H9 (cell line): ENCODE results near the gene HECW1. TPM values are rescaled to one million over a fixed set of nuclear protein-coding genes. Genes with fewer than 3 reads are reported as not detected.

Experiments used
- DNase-seq: peaks from one replicate; pipeline ENCODE4 v3.0.0-alpha.2; 2017
- H2AFZ ChIP-seq: one replicate; pipeline ENCODE4 v1.6.1; 2013; ENCODE audit warnings: mild to moderate bottlenecking, low read length, control low read depth, moderate library complexity
- H2AK5ac ChIP-seq: 2 replicates; pipeline ENCODE4 v1.6.1; 2013; ENCODE audit warnings: low read length, control low read depth, mixed read lengths; ENCODE audit not compliant: insufficient read length
- H2BK120ac ChIP-seq: one replicate; pipeline ENCODE4 v1.6.1; 2013; ENCODE audit warnings: low read depth, mild to moderate bottlenecking, low read length, control low read depth, inconsistent platforms; ENCODE audit not compliant: poor library complexity, severe bottlenecking
- H2BK12ac ChIP-seq: 2 replicates; pipeline ENCODE4 v1.6.1; 2013; ENCODE audit warnings: low read length, control low read depth, mixed read lengths, low read depth; ENCODE audit not compliant: insufficient read length
- H2BK15ac ChIP-seq: 2 replicates; pipeline ENCODE4 v1.6.1; 2013; ENCODE audit warnings: low read depth, low read length, control low read depth
- H2BK20ac ChIP-seq: one replicate; pipeline ENCODE4 v1.6.1; 2013; ENCODE audit warnings: low read depth, mild to moderate bottlenecking, low read length, control low read depth, inconsistent platforms; ENCODE audit not compliant: poor library complexity, severe bottlenecking
- H2BK5ac ChIP-seq: 2 replicates; pipeline ENCODE4 v1.6.1; 2013; ENCODE audit warnings: low read length, control low read depth, mixed read lengths; ENCODE audit not compliant: insufficient read length
- H3K14ac ChIP-seq: 2 replicates; pipeline ENCODE4 v1.6.1; 2013; ENCODE audit warnings: low read length, control low read depth; ENCODE audit not compliant: insufficient read depth
- H3K18ac ChIP-seq: 2 replicates; pipeline ENCODE4 v1.6.1; 2013; ENCODE audit warnings: low read depth, mild to moderate bottlenecking, mixed read lengths, low read length, control low read depth; ENCODE audit not compliant: insufficient read length
- H3K23ac ChIP-seq: 2 replicates; pipeline ENCODE4 v1.6.1; 2013; ENCODE audit warnings: low read length, control low read depth, mixed read lengths, low read depth; ENCODE audit not compliant: insufficient read length
- H3K23me2 ChIP-seq: 2 replicates; pipeline ENCODE4 v1.6.1; 2013; ENCODE audit warnings: low read depth, mild to moderate bottlenecking, mixed read lengths, low read length, control low read depth; ENCODE audit not compliant: insufficient read length, poor library complexity, severe bottlenecking
- H3K27ac ChIP-seq: 2 replicates; pipeline ENCODE4 v1.5.1; 2013; ENCODE audit warnings: low read length, control low read depth, mixed read lengths, low read depth; ENCODE audit not compliant: insufficient read length
- H3K27me3 ChIP-seq: 2 replicates; pipeline ENCODE4 v1.6.1; 2013; ENCODE audit warnings: low read length, control low read depth, inconsistent platforms; ENCODE audit not compliant: insufficient read depth
- H3K4ac ChIP-seq: 2 replicates; pipeline ENCODE4 v1.6.1; 2013; ENCODE audit warnings: low read depth, mild to moderate bottlenecking, control low read depth, inconsistent platforms, low read length, moderate library complexity
- H3K4me1 ChIP-seq: 2 replicates; pipeline ENCODE4 v1.6.1; 2013; ENCODE audit warnings: low read length, control low read depth, inconsistent platforms; ENCODE audit not compliant: insufficient read depth
- H3K4me2 ChIP-seq: 2 replicates; pipeline ENCODE4 v1.6.1; 2013; ENCODE audit warnings: low read length, control low read depth, mixed read lengths; ENCODE audit not compliant: insufficient read length, insufficient read depth
- H3K56ac ChIP-seq: 2 replicates; pipeline ENCODE4 v1.6.1; 2013; ENCODE audit warnings: low read depth, mild to moderate bottlenecking, mixed read lengths, low read length, control low read depth; ENCODE audit not compliant: insufficient read length
- H3K79me1 ChIP-seq: 2 replicates; pipeline ENCODE4 v1.6.1; 2013; ENCODE audit warnings: low read depth, mild to moderate bottlenecking, moderate library complexity, low read length, control low read depth, inconsistent platforms; ENCODE audit not compliant: insufficient read depth, poor library complexity, severe bottlenecking
- H3K79me2 ChIP-seq: 2 replicates; pipeline ENCODE4 v1.6.1; 2013; ENCODE audit warnings: low read length, control low read depth, inconsistent platforms; ENCODE audit not compliant: insufficient read depth
- H3K9ac ChIP-seq: 2 replicates; pipeline ENCODE4 v1.6.1; 2013; ENCODE audit warnings: low read length, control low read depth, mixed read lengths; ENCODE audit not compliant: insufficient read length; ENCODE audit errors: extremely low read depth
- H3K9me3 ChIP-seq: one replicate; pipeline ENCODE4 v1.6.1; 2013; ENCODE audit warnings: low read depth, low read length, inconsistent platforms; ENCODE audit not compliant: control insufficient read depth
- H3T11ph ChIP-seq: one replicate; pipeline ENCODE4 v1.6.1; 2013; ENCODE audit warnings: mild to moderate bottlenecking, low read length, control low read depth, inconsistent platforms
- H4K20me1 ChIP-seq: one replicate; pipeline ENCODE4 v1.6.1; 2013; ENCODE audit not compliant: control insufficient read depth, insufficient read length, insufficient read depth
- H4K5ac ChIP-seq: 2 replicates; pipeline ENCODE4 v1.6.1; 2013; ENCODE audit warnings: low read depth, mild to moderate bottlenecking, mixed read lengths, low read length, control low read depth; ENCODE audit not compliant: insufficient read length
- H4K8ac ChIP-seq: replicated peaks from 2 replicates; pipeline ENCODE4 v1.6.1; 2013; ENCODE audit warnings: low read length, control low read depth, mixed read lengths, low read depth; ENCODE audit not compliant: insufficient read length
- H4K91ac ChIP-seq: 2 replicates; pipeline ENCODE4 v1.6.1; 2013; ENCODE audit warnings: low read depth, mild to moderate bottlenecking, moderate library complexity, mixed read lengths, low read length, control low read depth; ENCODE audit not compliant: insufficient read length
- H3K27ac Mint-ChIP-seq, 3 experiments: 2 replicates in 2 of 3; 3 replicates in 1 of 3; pipeline ENCODE4 v1.8.0; 2020 to 2021; ENCODE audit warnings: mixed read lengths in 3 of 3, mild to moderate bottlenecking in 1 of 3, moderate library complexity in 1 of 3
- H3K27me3 Mint-ChIP-seq: 2 replicates; pipeline ENCODE4 v1.8.0; 2021; ENCODE audit warnings: low read depth, mild to moderate bottlenecking, moderate library complexity, mixed read lengths
- H3K36me3 Mint-ChIP-seq, 3 experiments: 2 replicates in 2 of 3; 3 replicates in 1 of 3; pipeline ENCODE4 v1.8.0; 2020 to 2021; ENCODE audit warnings: low read depth in 3 of 3, mixed read lengths in 3 of 3; ENCODE audit not compliant: insufficient read depth in 1 of 3
- H3K4me1 Mint-ChIP-seq, 2 experiments: 2 replicates each; pipeline ENCODE4 v1.8.0; 2020; ENCODE audit warnings: mixed read lengths in 2 of 2
- H3K4me3 Mint-ChIP-seq, 2 experiments: 2 replicates in 1 of 2; 3 replicates in 1 of 2; pipeline ENCODE4 v1.8.0; 2020 to 2021; ENCODE audit warnings: mild to moderate bottlenecking in 2 of 2, mixed read lengths in 2 of 2, moderate library complexity in 1 of 2
- H3K9me3 Mint-ChIP-seq, 2 experiments: 2 replicates in 1 of 2; 3 replicates in 1 of 2; pipeline ENCODE4 v1.8.0; 2020; ENCODE audit warnings: mild to moderate bottlenecking in 2 of 2, mixed read lengths in 2 of 2, moderate library complexity in 1 of 2
- CTCF ChIP-seq: fragments of 200-600 bp; sonication (generic); conservative IDR thresholded peaks from 3 replicates; pipeline ENCODE4 v1.8.0; 2021; ENCODE audit warnings: antibody characterized with exemption, mild to moderate bottlenecking
- whole genome bisulfite sequencing: extraction: QIAGEN DNeasy Blood & Tissue Kit; methylation state at CpG from one replicate; pipeline ENCODE4 v1.1.7; 2013; ENCODE audit warnings: missing lambda C conversion rate, low lambda C conversion rate, mixed read lengths; ENCODE audit not compliant: insufficient read length; ENCODE audit errors: extremely low coverage; 5-methylcytosine and 5-hydroxymethylcytosine counted together
- total RNA-seq: library from RNA; stranded (reverse); gene quantifications from 2 replicates; pipeline ENCODE4 v1.2.1, GENCODE V29; 2021

The HECW1 gene
- total RNA-seq, 1 experiment from 2014 or later = 5.0 TPM

- WGBS = no CpG with 5 or more reads among the region's 1 CpG
- no peaks in the 10 kb centered on the region for H3K9me3 ChIP-seq
- H3T11ph ChIP-seq = no peak overlapping the region
- H3K27ac ChIP-seq = peak overlapping the region; percentile 10
- H2BK5ac ChIP-seq = no peak overlapping the region
- H3K79me2 ChIP-seq = peaks cover 2% of the 10 kb centered on the region; the same call in 1 of the 2 replicates
- Mint-ChIP-seq H3K27ac (peak overlapping the region; percentile 6 to 92 (median 87); a peak in 6 of 7 replicates), H3K36me3 (no peaks in the 10 kb centered on the region), H3K4me3 (no peak overlapping the region; a peak in 1 of 5 replicates), H3K9me3 (no peaks in the 10 kb centered on the region; a peak in 1 of 5 replicates), H3K4me1 (peaks cover 57 to 65% of the 10 kb centered on the region in 2 experiments), H3K27me3 (peaks cover 1% of the 10 kb centered on the region)
- no peak overlapping the region for H3K56ac ChIP-seq
- H3K23ac ChIP-seq = no peak overlapping the region
- no peak overlapping the region for H3K4me2 ChIP-seq
- no peaks in the 10 kb centered on the region for H3K79me1 ChIP-seq
- no peaks in the 10 kb centered on the region for H4K20me1 ChIP-seq
- H3K18ac ChIP-seq = no peak overlapping the region
- H4K5ac ChIP-seq = no peak overlapping the region
- H4K8ac ChIP-seq = no peak overlapping the region
- no peak overlapping the region for H2AFZ ChIP-seq
- no peak for TF ChIP-seq CTCF
- peaks cover 13% of the 10 kb centered on the region; the same call in 1 of the 2 replicates for H3K4me1 ChIP-seq
- no peak overlapping the region for H3K4ac ChIP-seq
- no peak overlapping the region for H2BK120ac ChIP-seq
- no peaks in the 10 kb centered on the region for H3K23me2 ChIP-seq
- H2BK12ac ChIP-seq = no peak overlapping the region
- H3K9ac ChIP-seq = no peak overlapping the region
- no peak overlapping the region for H3K14ac ChIP-seq
- no peak overlapping the region for H2BK20ac ChIP-seq
- peak; percentile 65 for DNase-seq
- H3K27me3 ChIP-seq = no peaks in the 10 kb centered on the region
- H2BK15ac ChIP-seq = no peak overlapping the region
- H2AK5ac ChIP-seq = no peak overlapping the region
- H4K91ac ChIP-seq = no peak overlapping the region
Observed at GRCh38 chr7:43135129-43135528, 22.7 kb downstream of the HECW1 start.
